LNCaP clone FGC (cell line): ENCODE data around the gene DIPK1B.
"Not testable (repeated sequence)": the region's sequence is repeated elsewhere in the genome, so short reads cannot be mapped to it uniquely, and the experiment has no call there.

ENCODE experiments used
- DNase-seq: peaks from one replicate; pipeline ENCODE4 v3.0.0-alpha.2; 2011; ENCODE audit warnings: low read depth
- H3K4me3 ChIP-seq: 2 replicates; pipeline ENCODE4 v1.5.1; 2011; ENCODE audit warnings: mild to moderate bottlenecking, low read depth, low read length, control low read depth
- CTCF ChIP-seq: IDR thresholded peaks from 2 replicates; pipeline ENCODE4 v1.5.1; 2012; ENCODE audit warnings: mild to moderate bottlenecking; ENCODE audit not compliant: control insufficient read depth, insufficient read depth; ENCODE audit errors: extremely low read depth

Gene DIPK1B

DNA sequence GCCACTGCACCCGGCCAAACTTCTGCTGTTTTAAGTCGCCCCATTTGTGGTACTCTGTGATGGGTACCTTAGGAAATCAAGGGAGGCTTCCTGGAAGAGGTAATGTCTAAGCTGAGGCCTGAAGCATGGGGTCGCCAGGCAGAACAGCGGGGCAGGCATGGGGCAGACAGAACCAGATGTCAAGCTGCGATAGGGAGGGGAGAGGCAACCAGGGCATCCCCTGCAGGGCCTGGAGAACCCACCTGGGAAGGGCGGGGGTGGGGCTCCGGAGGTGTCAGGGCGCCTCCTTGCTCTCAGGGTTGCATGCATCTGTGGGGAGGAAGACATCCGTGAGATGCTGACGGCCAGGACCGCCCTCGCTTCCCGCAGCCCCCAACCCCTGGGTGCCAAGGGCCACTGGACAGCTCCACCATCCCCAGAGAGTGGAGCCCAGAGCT, 49.2 kb downstream of the DIPK1B start:
- no peak overlapping the region for H3K4me3 ChIP-seq
- TF ChIP-seq CTCF: no peak
- no peak for DNase-seq

GRCh38 chr9:136762221-136762691, 49.9 kb downstream of the DIPK1B start:
- TF ChIP-seq CTCF: no peak
- no peak for DNase-seq

DNA sequence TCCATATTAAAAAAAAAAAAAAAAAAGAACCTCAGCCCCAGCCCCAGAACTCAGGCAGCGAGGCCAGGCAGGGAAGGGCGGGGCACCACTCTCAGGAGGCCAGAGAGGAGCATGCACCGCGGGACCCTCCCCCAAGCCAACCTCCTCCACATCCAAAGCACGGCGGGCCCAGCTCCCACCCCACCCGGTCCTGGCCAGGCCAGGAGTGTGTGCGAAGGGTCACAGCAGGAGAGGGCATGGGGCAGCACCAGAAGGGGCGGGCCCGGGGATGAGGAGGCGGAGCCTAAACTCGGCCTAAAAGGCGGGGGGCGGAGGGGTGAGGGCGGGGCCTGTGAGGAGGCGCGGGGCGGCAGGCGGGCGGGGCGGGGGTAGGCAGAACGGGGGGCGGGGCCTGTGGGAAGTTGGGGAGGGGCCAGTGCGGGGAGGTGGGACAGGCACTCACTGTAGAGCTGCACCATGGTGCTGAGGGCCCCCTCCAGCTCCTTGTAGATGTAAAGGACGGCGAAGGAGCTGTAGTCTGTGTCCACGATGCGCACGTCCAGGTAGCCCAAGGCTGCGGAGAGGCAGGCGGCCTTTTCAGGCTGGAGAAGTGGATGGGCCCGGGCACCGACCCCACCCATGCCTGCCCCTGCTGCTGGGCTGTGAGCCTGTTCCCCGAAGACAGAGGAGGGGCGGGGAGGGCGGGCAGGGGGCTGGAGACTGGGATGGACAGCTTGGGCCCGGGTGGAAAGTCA, 50.7 kb downstream of the DIPK1B start:
- no peak for DNase-seq
- H3K4me3 ChIP-seq: no peak overlapping the region

More at GRCh38 chr9:136762221-136762691, 49.9 kb downstream of the DIPK1B start:
- H3K4me3 ChIP-seq: no peak overlapping the region

DNA sequence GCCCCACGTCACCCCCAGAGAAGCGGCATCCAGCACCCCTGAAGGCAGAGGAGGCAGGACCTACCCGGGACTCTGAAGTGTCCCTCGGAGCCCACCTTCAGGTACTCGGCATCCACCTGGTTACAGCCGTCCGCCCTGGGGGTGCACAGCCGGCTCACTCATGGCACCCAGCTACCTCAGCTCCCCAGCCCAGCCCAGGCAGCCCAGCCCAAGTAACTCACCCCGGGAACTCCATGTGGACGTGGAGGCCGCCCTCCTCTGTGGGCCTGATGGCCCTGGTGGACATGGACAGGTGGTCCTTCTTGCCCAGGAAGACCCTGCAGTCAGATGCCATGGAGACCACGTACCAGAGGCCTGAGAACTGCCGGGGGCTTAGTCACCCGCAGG, 51.3 kb downstream of the DIPK1B start:
- no peak for TF ChIP-seq CTCF
- no peak for DNase-seq
- no peak overlapping the region for H3K4me3 ChIP-seq

More for the DNA sequence above, 50.7 kb downstream of the DIPK1B start:
- TF ChIP-seq CTCF: no peak

GRCh38 chr9:136764301-136764891, 52.0 kb downstream of the DIPK1B start, which contains the start of gene LCN15:
TSS of gene LCN15 (minus strand) at chr9:136764518. CDS start at chr9:136764488, 30 bp downstream.
- no peak within 1 kb of the TSS for H3K4me3 ChIP-seq
- no peak for TF ChIP-seq CTCF
- DNase-seq: no peak

DNA sequence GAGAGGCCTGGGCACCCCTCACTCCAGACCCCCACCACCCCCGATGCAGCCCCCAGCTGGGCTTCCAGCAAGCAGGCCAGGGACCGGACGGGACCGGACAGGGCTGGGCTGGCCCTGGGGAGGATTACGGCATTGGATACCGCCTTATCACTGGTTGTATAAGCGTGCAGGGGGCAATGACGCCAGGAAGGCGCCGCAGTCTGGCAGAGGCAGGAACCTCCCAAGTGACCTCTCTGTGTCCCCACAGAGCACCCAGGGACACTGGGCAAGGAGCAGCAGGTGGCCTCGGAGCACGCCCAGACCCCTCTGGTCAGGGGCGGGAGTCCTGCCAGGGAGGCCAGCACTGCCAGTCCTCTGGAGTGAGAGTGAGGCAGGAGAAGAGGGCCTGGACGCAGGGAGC, 52.7 kb downstream of the DIPK1B start:
- no peak for TF ChIP-seq CTCF
- DNase-seq: no peak
- no peak overlapping the region for H3K4me3 ChIP-seq

- not testable (repeated sequence) for DNase-seq, H3K4me3 ChIP-seq
Measured at GRCh38 chr9:136765745-136766409, 53.5 kb downstream of the DIPK1B start.
